Measurements from ENCODE around the gene COL23A1.

DNA sequence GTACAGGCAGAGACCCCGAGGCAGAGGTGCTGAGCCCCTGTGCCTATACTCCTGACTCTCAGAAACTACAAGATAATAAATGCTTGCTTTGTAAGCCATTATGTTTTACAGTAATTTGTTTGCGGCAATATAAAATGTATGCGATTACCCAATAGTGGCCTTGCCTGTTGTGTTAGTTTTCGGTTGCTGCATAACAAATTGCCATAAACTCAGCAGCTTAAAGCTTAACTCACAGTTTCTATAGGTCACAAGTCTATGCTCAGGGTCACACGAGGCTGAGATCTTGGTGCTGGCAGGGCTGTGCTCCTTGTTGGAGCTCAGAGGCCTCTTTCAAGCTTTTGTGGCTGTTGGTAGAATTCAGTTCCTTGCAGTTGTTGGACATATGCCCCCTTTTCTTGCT is 114.8 kb downstream of the COL23A1 start:
- TF ChIP-seq, protein P1, sequence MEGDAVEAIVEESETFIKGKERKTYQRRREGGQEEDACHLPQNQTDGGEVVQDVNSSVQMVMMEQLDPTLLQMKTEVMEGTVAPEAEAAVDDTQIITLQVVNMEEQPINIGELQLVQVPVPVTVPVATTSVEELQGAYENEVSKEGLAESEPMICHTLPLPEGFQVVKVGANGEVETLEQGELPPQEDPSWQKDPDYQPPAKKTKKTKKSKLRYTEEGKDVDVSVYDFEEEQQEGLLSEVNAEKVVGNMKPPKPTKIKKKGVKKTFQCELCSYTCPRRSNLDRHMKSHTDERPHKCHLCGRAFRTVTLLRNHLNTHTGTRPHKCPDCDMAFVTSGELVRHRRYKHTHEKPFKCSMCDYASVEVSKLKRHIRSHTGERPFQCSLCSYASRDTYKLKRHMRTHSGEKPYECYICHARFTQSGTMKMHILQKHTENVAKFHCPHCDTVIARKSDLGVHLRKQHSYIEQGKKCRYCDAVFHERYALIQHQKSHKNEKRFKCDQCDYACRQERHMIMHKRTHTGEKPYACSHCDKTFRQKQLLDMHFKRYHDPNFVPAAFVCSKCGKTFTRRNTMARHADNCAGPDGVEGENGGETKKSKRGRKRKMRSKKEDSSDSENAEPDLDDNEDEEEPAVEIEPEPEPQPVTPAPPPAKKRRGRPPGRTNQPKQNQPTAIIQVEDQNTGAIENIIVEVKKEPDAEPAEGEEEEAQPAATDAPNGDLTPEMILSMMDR (conservative IDR thresholded peaks at IDR 0.05; ENCODE audit: low read depth, low read length) = no peak
- no peak for TF ChIP-seq EZH2 (IDR thresholded peaks at IDR 0.05; ENCODE audit: borderline replicate concordance, low read depth, low read length, poor library complexity, severe bottlenecking)
